Measurements from ENCODE around the gene CYFIP1.

Gene CYFIP1

DNA sequence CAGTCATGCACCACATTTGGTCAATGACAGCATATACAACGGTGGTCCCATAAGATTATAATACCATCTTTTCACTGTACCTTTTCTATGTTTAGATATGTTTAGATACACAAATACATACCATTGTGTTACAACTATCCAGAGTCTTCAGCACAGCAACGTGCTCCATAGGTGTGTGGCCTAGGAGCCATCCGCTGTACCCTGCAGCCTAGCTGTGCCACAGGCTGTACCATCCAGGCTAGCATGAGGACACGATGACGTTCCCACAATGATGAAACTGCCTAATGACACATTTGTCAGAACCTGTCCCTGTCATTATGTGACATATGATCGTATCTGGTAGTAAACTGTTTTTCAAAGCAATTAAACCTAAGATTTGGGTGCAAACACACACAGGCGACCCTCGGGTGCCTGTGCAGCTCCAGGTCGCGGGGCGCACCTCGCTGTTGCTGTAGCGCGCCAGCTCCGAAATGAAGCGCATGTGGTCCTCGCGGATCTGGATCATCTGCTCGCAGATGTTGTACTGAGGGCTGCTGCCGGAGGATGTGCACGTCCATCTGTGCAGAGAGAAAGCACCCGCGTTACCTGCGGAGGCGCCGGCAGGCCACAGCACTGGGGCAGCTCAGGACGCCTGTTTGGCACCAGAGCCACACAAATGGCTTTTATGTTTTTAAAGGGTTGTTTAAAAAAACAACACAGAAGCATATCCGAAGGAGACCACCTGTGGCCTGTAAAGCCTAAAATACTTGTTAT, 48.2 kb downstream of the CYFIP1 start:
- no peak for DNase-seq
- peaks cover 3% of the 10 kb centered on the region for H3K36me3 Mint-ChIP-seq
- peaks cover 9% of the 10 kb centered on the region for H3K4me1 Mint-ChIP-seq
- H3K27me3 Mint-ChIP-seq: no peaks in the 10 kb centered on the region
- CTCF ChIA-PET: no interaction called here
- H3K9me3 Mint-ChIP-seq: no peaks in the 10 kb centered on the region
- no peak overlapping the region for H3K4me3 Mint-ChIP-seq
- no peak overlapping the region for H3K27ac Mint-ChIP-seq

DNA sequence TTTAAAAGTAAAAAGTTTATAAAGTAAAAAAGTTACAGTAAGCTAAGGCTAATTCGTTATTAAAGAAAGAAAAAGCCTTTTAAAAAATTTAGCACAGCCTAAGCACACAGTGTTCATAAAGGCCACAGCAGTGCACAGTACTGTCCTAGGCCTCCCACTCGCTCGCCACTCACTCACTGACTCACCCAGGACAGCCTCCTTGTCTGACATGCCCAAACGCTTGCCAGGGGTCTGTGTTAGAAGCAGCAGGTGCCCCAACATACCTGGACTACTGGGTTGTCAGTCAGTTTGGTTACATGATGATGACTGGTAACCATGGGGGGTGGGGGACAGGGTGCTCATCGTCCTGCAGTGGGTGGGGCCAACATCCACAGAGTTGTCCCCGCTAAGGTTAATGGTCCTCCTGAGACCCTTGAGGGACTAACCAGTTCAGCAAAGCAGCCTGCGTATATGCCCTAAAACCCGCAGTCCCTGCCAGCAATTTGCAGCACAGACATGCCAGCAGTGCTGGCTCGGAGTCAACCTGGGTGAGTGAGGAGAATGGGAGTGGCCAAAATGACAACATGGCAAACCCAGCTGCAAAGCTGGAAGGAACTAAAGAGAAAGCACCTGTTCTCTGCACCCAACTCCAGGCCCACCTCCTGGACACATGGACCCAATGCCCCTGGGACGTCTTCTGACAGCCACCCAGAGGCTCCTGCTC, 49.2 kb downstream of the CYFIP1 start:
- DNase-seq: no peak
- Mint-ChIP-seq H3K27me3 (no peaks in the 10 kb centered on the region), H3K9me3 (no peaks in the 10 kb centered on the region), H3K4me1 (no peaks in the 10 kb centered on the region), H3K27ac (no peak overlapping the region), H3K36me3 (peaks cover 3% of the 10 kb centered on the region), H3K4me3 (no peak overlapping the region)
- CTCF ChIA-PET: no interaction called here

DNA sequence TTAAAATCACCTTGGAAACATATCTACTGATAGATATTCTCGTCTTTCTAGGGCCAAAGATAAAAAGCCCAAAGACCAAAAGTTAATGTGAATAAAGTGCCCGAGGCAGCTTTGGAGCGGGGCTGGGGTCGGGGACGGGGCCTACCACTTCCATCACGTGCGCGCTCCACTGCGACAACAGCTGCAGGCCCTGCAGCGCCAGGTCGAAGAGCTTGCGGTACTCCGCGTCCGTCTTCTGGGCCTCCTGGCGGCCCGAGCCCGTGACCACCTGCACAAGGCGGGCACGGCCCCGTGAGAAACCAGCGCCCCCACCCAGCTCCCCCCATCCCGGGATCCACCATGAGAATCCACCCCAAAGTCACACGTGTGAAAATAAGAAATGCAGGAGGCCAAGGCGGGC, 52.4 kb downstream of the CYFIP1 start:
- CTCF ChIA-PET: no interaction called here
- peaks cover 3% of the 10 kb centered on the region for H3K36me3 Mint-ChIP-seq
- no peak overlapping the region for H3K27ac Mint-ChIP-seq
- H3K4me3 Mint-ChIP-seq: no peak overlapping the region
- H3K27me3 Mint-ChIP-seq: no peaks in the 10 kb centered on the region
- H3K9me3 Mint-ChIP-seq: no peaks in the 10 kb centered on the region
- H3K4me1 Mint-ChIP-seq: no peaks in the 10 kb centered on the region
- no peak for DNase-seq

DNA sequence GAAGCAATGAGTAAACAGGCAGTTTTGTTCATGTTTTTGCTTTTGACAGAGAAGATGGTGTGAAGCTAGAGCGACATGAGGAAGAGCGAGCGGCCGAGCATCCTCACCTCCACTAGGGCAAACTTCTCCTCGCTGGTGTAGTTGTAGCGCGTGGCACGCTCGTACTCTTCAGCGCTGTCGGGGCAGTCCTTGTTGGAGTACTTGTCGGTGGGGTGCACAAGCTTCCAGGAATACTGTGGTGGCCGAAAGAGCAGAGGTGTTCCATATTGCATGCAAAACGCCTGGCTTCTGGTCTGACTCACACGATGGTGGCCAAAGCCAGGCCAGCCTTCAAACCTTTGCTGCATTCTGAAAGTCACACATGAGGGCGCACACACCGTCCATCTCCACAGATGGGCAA, 54.3 kb downstream of the CYFIP1 start:
- Mint-ChIP-seq H3K27me3 (no peaks in the 10 kb centered on the region), H3K9me3 (no peaks in the 10 kb centered on the region), H3K27ac (no peak overlapping the region), H3K4me3 (no peak overlapping the region), H3K4me1 (no peaks in the 10 kb centered on the region), H3K36me3 (no peaks in the 10 kb centered on the region)
- DNase-seq: no peak
- CTCF ChIA-PET: no interaction called here

DNA sequence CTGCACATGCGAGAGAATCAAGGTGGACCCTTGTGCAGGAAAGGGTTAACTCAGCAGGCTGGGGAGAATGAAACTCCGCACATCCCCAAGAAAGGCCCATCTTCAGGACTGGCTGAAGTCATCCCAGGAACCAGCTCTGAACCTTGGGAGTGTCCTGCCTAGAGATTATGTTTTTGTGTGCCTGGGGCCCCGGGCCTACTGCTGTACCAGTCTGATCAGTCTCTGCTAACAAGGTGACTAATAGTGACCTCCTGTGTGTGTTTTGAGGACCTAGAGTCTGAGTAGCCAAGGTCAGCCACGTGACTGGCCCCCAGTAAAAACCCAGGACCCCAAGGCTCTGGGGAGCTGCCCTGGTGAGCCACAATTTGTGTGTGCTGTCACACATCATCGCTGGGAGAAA, 58.2 kb downstream of the CYFIP1 start:
- no peaks in the 10 kb centered on the region for H3K4me1 Mint-ChIP-seq
- H3K27me3 Mint-ChIP-seq: no peaks in the 10 kb centered on the region
- H3K4me3 Mint-ChIP-seq: no peak overlapping the region
- H3K9me3 Mint-ChIP-seq: no peaks in the 10 kb centered on the region
- no peak for DNase-seq
- no peak overlapping the region for H3K27ac Mint-ChIP-seq
- CTCF ChIA-PET: no interaction called here
- no peaks in the 10 kb centered on the region for H3K36me3 Mint-ChIP-seq

DNA sequence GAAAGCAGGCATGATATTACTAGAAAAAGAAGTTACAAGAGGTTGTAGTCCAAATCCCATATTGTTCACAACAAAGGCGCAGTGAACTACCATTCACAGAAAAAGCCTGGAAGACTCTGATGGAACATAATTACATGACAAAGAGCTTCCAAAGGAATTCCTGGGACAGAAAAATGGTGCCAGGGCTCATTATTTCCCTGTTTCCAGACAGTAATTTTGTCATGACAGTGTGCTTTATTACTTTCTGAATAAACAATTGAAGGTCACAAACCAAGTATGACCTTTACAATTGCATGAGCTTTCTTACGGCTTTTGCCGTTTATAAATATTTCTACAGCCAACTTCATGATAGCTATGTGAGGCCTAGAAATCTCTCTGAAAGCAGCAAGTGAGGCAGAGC, 61.0 kb downstream of the CYFIP1 start:
- Mint-ChIP-seq H3K36me3 (no peaks in the 10 kb centered on the region), H3K27ac (no peak overlapping the region), H3K27me3 (no peaks in the 10 kb centered on the region), H3K9me3 (no peaks in the 10 kb centered on the region), H3K4me3 (no peak overlapping the region), H3K4me1 (no peaks in the 10 kb centered on the region)
- CTCF ChIA-PET: no interaction called here
- no peak for DNase-seq

DNA sequence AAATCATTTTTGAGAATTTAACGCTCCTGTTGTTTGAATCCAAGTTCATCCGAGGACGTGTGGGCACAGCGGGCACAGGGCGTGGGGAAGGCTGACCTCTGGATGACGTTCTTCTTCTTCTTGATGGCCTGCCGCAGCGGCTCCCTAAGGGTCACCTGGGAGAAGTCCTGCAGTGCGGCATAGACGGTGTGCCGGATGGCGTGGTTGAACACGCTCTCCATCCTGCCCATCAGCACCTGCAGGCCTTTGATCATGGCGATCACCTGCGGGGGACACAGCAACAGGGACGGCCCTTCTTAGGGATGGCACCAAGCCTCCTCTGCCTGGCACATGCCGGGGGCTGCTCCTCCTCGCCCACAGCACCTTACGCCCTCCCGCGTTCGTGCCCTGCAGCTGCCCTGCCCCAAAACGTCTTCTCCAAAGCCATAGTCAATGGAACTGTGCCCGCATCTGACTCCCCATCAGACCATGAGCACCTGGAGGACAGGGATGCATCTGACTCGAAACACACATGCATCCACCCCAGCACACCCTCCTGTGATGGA, 61.5 kb downstream of the CYFIP1 start:
- Mint-ChIP-seq H3K27me3 (no peaks in the 10 kb centered on the region), H3K9me3 (no peaks in the 10 kb centered on the region), H3K36me3 (no peaks in the 10 kb centered on the region), H3K4me1 (no peaks in the 10 kb centered on the region), H3K27ac (no peak overlapping the region), H3K4me3 (no peak overlapping the region)
- DNase-seq: no peak
- CTCF ChIA-PET: no interaction called here

DNA sequence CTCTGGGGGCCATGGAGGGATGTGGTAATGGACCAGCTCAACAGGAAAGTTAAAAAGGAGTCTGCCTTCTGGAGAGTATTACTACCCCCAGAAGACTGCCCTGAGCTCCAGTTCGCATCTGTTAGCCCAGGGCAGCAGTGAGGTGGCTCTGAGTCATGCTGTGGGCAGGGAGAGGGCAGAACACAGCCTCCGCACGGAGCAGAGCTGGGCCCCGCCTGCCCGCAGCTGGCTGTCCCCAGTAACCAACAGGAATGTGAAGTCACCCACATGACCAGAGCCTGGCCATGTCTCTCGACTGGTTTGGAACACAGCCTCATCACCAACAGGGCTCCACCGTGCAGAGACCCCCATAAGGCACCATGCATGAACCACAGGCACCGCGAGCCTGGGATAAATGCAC, 62.1 kb downstream of the CYFIP1 start:
- Mint-ChIP-seq H3K9me3 (no peaks in the 10 kb centered on the region), H3K4me3 (no peak overlapping the region), H3K27ac (no peak overlapping the region), H3K27me3 (no peaks in the 10 kb centered on the region), H3K36me3 (no peaks in the 10 kb centered on the region), H3K4me1 (no peaks in the 10 kb centered on the region)
- CTCF ChIA-PET: interaction anchor here (0.7 kb wide), 1 partner anchor 78 kb away, joined by 3 read pairs; no protein-coding TSS in a partner anchor
- DNase-seq: no peak

DNA sequence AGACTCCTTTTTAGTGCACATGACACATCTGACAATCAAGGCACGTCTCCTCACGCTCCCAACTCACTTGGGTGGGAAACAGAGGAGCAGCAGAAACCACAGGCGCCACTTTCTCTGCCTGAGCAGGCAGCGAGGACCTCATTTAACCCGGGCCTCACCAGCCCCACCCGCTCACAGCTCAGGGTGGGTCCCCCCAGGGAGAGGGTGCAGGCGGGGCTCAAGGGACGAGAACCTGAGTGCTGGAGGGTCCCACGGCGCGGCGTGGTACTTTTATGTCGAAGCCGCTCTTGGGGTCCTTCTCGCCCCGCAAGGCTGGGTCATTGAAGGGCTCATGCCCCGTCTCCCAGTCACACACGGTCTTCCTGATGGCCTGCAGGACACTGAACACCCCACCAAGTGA, 62.6 kb downstream of the CYFIP1 start:
- H3K27ac Mint-ChIP-seq: no peak overlapping the region
- H3K36me3 Mint-ChIP-seq: no peaks in the 10 kb centered on the region
- CTCF ChIA-PET: interaction anchor here (0.7 kb wide), 1 partner anchor 77 kb away, joined by 3 read pairs; no protein-coding TSS in a partner anchor
- no peaks in the 10 kb centered on the region for H3K9me3 Mint-ChIP-seq
- no peak overlapping the region for H3K4me3 Mint-ChIP-seq
- no peak for DNase-seq
- H3K27me3 Mint-ChIP-seq: no peaks in the 10 kb centered on the region
- H3K4me1 Mint-ChIP-seq: no peaks in the 10 kb centered on the region

DNA sequence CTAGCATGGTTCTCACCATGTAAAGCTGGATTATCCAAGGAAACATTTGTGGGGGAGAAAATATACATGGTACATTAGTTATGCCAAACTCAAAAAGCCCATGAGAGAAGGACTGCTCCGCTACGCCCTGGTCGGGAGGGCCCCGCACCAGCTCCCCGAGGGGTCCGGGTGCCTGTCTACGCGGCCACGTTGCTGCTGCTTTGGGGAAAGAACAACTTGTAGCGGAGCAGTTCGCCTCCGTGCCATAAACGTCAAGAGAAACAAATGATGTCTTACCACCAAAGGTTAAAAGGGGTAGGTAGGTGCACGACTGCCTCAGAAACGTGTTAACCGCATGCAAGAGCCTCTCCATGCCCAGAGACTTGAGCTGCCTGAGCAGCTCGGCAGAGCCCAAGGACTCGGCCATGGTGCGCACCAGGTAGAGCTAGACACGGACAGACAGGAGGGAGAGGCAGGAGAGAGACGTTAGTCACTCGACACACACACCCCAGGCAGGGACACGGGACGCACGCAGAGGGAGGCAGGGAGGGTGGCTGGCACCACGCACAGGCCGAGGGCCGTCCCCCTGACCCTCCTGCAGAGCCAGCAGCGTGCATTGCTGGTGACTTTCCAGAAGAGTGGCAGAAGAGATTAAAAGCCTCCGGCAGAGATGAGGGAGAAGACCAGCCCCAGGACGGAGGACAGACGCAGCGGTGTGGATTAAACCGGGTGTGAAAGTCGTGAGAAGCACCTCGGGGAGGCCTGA, 63.4 kb downstream of the CYFIP1 start:
- Mint-ChIP-seq H3K4me3 (no peak overlapping the region), H3K4me1 (no peaks in the 10 kb centered on the region), H3K27me3 (no peaks in the 10 kb centered on the region), H3K9me3 (no peaks in the 10 kb centered on the region), H3K27ac (no peak overlapping the region), H3K36me3 (no peaks in the 10 kb centered on the region)
- CTCF ChIA-PET: no interaction called here
- DNase-seq: no peak

DNA sequence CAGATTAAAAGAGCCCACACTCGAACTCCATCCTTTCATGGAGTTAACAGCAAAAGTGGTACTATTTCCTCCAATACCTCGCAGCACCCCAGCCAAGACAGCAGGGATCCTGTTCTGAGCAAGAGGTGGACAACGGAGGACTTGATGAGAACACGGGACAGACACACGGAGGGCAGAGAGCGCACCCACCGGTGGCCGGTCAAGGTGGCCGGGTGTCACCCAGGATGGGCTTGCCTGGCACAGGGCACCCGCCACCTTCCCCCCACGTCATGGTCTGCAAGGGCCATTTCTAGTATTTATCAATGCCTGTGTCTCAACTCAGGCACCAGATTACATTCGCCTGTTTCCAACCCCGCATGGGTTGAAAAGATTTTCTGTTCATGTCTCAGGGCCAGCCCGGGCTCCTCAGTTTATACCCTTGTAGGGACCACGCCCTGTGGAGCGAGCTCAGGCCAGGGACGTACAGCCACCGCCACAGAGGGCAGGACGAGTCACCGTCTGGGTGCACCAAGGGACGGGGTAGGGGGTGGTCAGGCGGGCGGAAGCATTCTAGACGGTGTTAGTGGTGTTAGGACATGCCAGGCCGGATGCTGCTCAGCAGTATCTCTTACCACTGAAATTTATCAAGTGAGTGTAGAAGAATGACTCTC, 64.2 kb downstream of the CYFIP1 start:
- Mint-ChIP-seq H3K4me1 (no peaks in the 10 kb centered on the region), H3K27me3 (no peaks in the 10 kb centered on the region), H3K4me3 (no peak overlapping the region), H3K9me3 (no peaks in the 10 kb centered on the region), H3K36me3 (no peaks in the 10 kb centered on the region), H3K27ac (no peak overlapping the region)
- CTCF ChIA-PET: no interaction called here
- no peak for DNase-seq

DNA sequence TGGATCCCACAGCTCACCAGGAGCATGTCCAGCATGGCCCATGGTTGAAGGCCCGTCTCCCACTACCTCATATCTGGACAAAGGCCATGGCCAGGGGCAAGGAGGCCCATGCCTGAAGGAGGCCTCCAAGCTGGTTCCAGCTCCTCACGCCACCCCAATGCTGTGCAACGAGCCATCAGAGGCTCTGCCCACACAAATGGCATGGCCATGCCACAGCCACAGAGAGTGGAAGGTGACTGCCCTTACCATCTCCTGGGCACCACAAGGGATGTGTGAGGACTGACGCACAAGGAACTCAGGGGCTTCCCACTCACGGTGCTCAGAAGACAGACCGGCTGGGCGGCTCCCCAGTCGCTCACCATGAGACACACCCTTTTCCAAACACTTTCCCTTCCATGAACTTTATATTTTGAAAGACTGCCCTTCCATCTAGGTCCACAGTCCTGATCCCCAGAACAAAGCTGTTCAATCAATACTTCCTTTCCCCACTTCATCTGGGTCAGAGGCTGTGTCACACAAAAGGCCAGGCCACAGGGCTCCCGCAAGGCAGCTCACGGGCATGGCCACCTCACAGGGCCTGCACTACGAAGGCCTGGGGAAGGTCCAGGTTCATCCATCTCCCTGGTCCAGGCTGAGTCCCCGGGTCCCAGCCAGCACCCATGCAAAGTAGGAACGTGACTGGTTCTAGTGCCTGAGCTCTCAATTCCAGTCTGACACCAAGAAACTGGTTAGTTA, 66.4 kb downstream of the CYFIP1 start:
- CTCF ChIA-PET: no interaction called here
- Mint-ChIP-seq H3K9me3 (no peaks in the 10 kb centered on the region), H3K27ac (no peak overlapping the region)

DNA sequence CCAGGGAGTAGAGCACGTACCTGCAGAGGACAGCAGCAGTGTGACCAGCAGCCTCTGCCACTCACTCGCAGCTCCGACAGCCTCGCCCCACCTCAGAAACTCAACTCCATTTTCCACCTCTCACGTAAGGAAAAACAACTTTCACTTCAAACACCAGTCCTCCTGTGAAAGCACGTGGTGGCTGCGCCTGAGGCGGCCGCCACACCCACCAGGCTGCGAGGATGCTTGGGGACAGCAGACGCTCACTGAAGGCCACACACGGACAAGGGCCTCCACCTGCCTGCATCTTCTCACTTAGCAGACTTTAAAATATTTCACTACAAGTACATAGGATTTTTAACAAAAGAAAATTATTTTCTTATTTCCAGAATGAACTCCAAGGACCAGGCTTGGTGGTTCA, 67.9 kb downstream of the CYFIP1 start:
- H3K27me3 Mint-ChIP-seq: no peaks in the 10 kb centered on the region
- no peaks in the 10 kb centered on the region for H3K4me1 Mint-ChIP-seq
- CTCF ChIA-PET: no interaction called here
- H3K9me3 Mint-ChIP-seq: no peaks in the 10 kb centered on the region
- no peak overlapping the region for H3K27ac Mint-ChIP-seq
- H3K36me3 Mint-ChIP-seq: peaks cover 6% of the 10 kb centered on the region
- no peak for DNase-seq
- H3K4me3 Mint-ChIP-seq: no peak overlapping the region

More for the DNA sequence above, 66.4 kb downstream of the CYFIP1 start:
- Mint-ChIP-seq H3K4me1 (no peaks in the 10 kb centered on the region), H3K27me3 (no peaks in the 10 kb centered on the region), H3K36me3 (peaks cover under 1% of the 10 kb centered on the region), H3K4me3 (no peak overlapping the region)
- no peak for DNase-seq

DNA sequence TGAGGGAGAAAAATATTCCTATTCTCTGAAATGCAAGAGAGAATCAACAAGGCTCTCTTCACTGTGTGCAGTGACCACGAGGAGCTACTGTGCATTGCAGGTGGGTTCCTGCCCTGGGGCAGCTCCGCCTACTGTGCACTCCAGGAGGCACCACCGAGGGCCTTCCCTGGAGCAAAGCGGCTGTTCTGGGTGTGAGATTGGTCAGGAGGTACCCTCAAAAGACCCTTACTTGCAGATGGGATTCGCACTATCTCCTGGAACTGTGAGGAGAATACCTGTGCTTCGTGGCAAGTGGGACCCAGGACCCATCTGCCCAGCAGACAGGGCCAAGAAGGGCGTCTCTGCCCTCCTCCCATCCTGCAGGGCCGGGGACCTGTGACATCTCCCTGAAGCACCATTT, 68.9 kb downstream of the CYFIP1 start:
- H3K27me3 Mint-ChIP-seq: no peaks in the 10 kb centered on the region
- H3K4me3 Mint-ChIP-seq: no peak overlapping the region
- no peaks in the 10 kb centered on the region for H3K4me1 Mint-ChIP-seq
- no peak for DNase-seq
- CTCF ChIA-PET: no interaction called here
- H3K9me3 Mint-ChIP-seq: no peaks in the 10 kb centered on the region
- no peak overlapping the region for H3K27ac Mint-ChIP-seq
- peaks cover 6% of the 10 kb centered on the region for H3K36me3 Mint-ChIP-seq

Measured in activated naive CD4-positive, alpha-beta T cell treated with anti-CD3 and anti-CD28 coated beads, Interleukin-2, amount 10 ng/mL, durations not matched to agents 7 days and 5 days (primary cell).